ENCODE measurements around the gene ZNF724. TPM values are rescaled to one million over a fixed set of nuclear protein-coding genes. Genes with fewer than 3 reads are reported as not detected.

The ZNF724 gene
- total and polyA plus RNA-seq, 2 of the 8 experiments (the other 6 are each of a cell fraction or from before 2014, with no cell fraction given): 8.7 to 67.2 TPM

GRCh38 chr19:23203841-23204344 lies 46.3 kb downstream of the ZNF724 start (continued):
- TF ChIP-seq CHD2 (IDR thresholded peaks at IDR 0.05; ENCODE audit: low read length) (no peak), EZH2 (IDR thresholded peaks at IDR 0.05; ENCODE audit: low read depth, low read length, severe bottlenecking) (no peak)
- TF ChIP-seq, protein P1, sequence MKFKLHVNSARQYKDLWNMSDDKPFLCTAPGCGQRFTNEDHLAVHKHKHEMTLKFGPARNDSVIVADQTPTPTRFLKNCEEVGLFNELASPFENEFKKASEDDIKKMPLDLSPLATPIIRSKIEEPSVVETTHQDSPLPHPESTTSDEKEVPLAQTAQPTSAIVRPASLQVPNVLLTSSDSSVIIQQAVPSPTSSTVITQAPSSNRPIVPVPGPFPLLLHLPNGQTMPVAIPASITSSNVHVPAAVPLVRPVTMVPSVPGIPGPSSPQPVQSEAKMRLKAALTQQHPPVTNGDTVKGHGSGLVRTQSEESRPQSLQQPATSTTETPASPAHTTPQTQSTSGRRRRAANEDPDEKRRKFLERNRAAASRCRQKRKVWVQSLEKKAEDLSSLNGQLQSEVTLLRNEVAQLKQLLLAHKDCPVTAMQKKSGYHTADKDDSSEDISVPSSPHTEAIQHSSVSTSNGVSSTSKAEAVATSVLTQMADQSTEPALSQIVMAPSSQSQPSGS (IDR thresholded peaks at IDR 0.05; ENCODE audit: low read length): no peak

All from H1 (cell line).